GM12872 (cell line): ENCODE results near the gene COL12A1.

Experiments
- CTCF ChIP-seq: IDR thresholded peaks from 3 replicates; pipeline ENCODE4 v1.5.1; 2011; ENCODE audit warnings: low read depth, mild to moderate bottlenecking, low read length, moderate library complexity; ENCODE audit not compliant: insufficient read depth

The COL12A1 gene

GRCh38 chr6:75188221-75188925 lies 17.5 kb downstream of the COL12A1 start:
- no peak for TF ChIP-seq CTCF

- no peak for TF ChIP-seq CTCF
These were observed 22.7 kb downstream of the COL12A1 start for GRCh38 chr6:75183099-75183541.

GRCh38 chr6:75180864-75181263 lies 25.0 kb downstream of the COL12A1 start:
- TF ChIP-seq CTCF, result no peak

GRCh38 chr6:75178757-75179156 lies 27.1 kb downstream of the COL12A1 start:
- TF ChIP-seq CTCF, result no peak

GRCh38 chr6:75176076-75176582 lies 29.7 kb downstream of the COL12A1 start:
- TF ChIP-seq CTCF, result no peak

GRCh38 chr6:75171986-75172385 lies 33.9 kb downstream of the COL12A1 start:
- TF ChIP-seq CTCF, result no peak

GRCh38 chr6:75171567-75171966 lies 34.3 kb downstream of the COL12A1 start:
- no peak for TF ChIP-seq CTCF
